Measurements from ENCODE around the gene SLMAP. TPM values are rescaled to one million over a fixed set of nuclear protein-coding genes. Genes with fewer than 3 reads are reported as not detected.
A peak's percentile ranks its signal among the peaks of the same experiment; 100 is the strongest.

The SLMAP gene
- total and polyA plus RNA-seq, 7 experiments from 2014 or later, result 20.2 to 77.1 (median 63.4) TPM

DNA sequence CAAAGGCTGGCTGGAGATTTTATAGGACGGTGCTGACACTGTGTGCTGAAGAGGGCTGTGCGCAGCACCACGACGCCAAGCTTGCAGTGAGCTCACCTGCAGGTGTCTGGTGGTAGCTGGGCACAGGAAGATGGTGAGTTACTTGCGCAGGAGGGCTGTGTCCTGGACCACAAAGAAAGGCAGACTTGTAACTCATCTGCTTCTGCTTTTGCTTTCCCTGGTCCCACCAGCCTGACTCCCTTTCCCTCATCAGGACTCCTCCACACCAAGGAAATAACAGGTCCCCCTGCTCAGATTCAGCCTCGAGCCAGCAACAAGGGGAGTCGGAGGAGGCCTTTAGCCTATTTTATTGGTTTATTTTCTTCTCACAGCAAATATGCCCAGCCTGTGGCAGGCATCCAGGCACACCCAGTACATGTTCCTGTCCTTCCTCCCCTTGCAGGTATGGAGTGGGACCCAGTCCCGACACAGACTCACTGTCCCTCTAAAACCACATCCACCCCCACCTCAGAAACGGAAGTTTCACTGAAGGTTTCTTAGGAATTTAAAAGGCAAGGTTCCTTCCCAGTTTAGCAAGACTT is 216.5 kb downstream of the SLMAP start:
- Histone ChIP-seq H3K27ac (ENCODE audit: low read depth, low read length) (no peak overlapping the region), H3K27me3 (ENCODE audit: control insufficient read depth in 2 of 2, insufficient read depth in 2 of 2, low read length in 2 of 2) (no peaks in the 10 kb centered on the region), H3K36me3 (ENCODE audit: control insufficient read depth in 2 of 3, insufficient read depth in 3 of 3, low read length in 3 of 3) (no peaks in the 10 kb centered on the region), H3K4me3 (ENCODE audit: low read length) (no peak overlapping the region), H3K9me3 (ENCODE audit: control insufficient read depth in 2 of 3, low read length in 3 of 3) (peaks cover 0 to 3% (median 0%) of the 10 kb centered on the region in 3 experiments), H3K4me1 (ENCODE audit: control insufficient read depth in 2 of 2, insufficient read depth in 2 of 2, low read length in 2 of 2) (peaks cover 0 to 10% of the 10 kb centered on the region in 2 donors)
- H3K27ac Mint-ChIP-seq, result peak overlapping the region in 2 of 9 donors; percentile 14 to 63
- DNase-seq (no peak), ATAC-seq (peak; percentile 32)
- no peaks in the 10 kb centered on the region for H3K36me3 Mint-ChIP-seq
- H3K9me3 Mint-ChIP-seq, result peaks cover 0 to 3% (median 0%) of the 10 kb centered on the region in 11 donors
- H3K4me1 Mint-ChIP-seq, result peaks cover 0 to 29% (median 9%) of the 10 kb centered on the region in 7 donors
- H3K27me3 Mint-ChIP-seq, result no peaks in the 10 kb centered on the region
- no peak overlapping the region for H3K4me3 Mint-ChIP-seq
- ChIA-PET CTCF (no interaction called here), POLR2A (no interaction called here)
- intact Hi-C loops (cut with micrococcal nuclease), result no loop called here

DNA sequence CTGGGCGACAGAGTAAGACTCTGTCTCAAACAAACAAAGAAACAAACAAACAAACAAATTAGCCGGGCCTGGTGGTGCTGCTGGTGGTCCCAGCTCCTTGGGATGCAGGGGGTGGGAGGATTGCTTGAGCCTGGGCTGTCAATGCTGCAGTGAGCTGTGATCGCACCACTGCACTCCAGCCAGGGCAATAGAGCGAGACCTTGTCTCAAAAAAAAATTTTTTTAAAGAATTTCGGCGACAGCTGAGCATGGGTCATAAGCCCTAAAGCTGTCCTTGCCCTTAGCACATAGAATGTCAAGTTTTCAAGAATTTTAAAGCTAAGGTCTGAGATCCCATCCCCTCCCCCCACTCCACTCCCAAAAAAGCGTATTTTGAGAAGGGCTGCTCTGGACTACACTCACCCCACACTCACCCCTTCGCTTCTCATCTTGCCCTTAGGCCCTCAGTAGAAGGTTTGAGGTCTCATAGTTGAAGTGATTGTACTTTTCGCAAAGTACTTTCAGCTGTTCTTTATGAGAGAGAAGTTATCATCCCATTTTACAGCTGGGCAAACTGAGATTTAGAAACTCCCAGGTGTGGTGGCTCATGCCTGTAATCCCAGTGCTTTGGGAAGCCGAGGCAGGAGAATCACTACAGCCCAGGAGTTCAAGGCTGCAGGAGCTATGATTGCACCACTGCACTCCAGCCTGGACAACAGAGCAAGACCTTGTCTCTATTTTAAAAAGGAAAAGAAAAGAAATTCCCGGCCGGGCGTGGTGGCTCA is 217.8 kb downstream of the SLMAP start:
- Histone ChIP-seq H3K9me3 (ENCODE audit: control insufficient read depth in 2 of 3, low read length in 3 of 3) (no peaks in the 10 kb centered on the region), H3K4me1 (ENCODE audit: control insufficient read depth in 2 of 2, insufficient read depth in 2 of 2, low read length in 2 of 2) (no peaks in the 10 kb centered on the region), H3K27ac (ENCODE audit: low read depth, low read length) (no peak overlapping the region), H3K27me3 (ENCODE audit: control insufficient read depth in 2 of 2, insufficient read depth in 2 of 2, low read length in 2 of 2) (no peaks in the 10 kb centered on the region), H3K36me3 (ENCODE audit: control insufficient read depth in 2 of 3, insufficient read depth in 3 of 3, low read length in 3 of 3) (no peaks in the 10 kb centered on the region), H3K4me3 (ENCODE audit: low read length) (no peak overlapping the region)
- H3K4me3 Mint-ChIP-seq, result no peak overlapping the region
- H3K27ac Mint-ChIP-seq, result no peak overlapping the region
- H3K9me3 Mint-ChIP-seq, result peaks cover 0 to 1% (median 0%) of the 10 kb centered on the region in 11 donors
- ChIA-PET CTCF (no interaction called here), POLR2A (no interaction called here)
- peaks cover 0 to 21% (median 14%) of the 10 kb centered on the region in 7 donors for H3K4me1 Mint-ChIP-seq
- no peak for DNase-seq
- intact Hi-C loops (cut with micrococcal nuclease), result no loop called here
- ATAC-seq, result no peak
- no peaks in the 10 kb centered on the region for H3K27me3 Mint-ChIP-seq
- no peaks in the 10 kb centered on the region for H3K36me3 Mint-ChIP-seq

DNA sequence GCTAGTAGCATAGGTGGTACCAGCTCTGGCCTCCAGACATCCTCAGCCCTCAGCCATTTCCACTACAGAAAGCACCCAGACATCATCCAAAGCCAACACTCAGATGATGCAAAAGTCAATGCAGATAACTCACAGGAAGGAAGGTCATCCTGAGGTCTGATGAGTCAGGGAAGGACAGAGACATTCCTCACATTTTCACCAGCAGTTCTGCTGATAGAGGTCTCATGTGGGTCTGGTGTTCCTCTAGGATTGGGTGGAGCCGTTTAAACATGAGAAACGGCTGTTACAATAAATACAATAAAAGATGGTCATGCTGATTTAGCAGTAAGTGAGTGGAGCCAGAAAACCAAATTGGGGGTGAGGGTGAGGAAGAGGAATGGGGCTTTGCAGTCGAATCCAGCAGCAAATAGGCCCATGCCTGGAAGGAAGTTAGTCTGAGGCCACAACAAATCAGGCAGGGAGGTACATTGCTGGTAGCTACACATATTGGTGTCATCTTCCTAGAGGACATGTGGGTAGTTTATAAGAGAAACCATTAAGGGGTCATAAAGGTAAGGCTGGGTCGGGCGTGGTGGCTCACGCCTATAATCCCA is 218.8 kb downstream of the SLMAP start:
- Mint-ChIP-seq H3K36me3 (no peaks in the 10 kb centered on the region), H3K27me3 (no peaks in the 10 kb centered on the region), H3K9me3 (peaks cover 0 to 1% (median 0%) of the 10 kb centered on the region in 11 donors), H3K27ac (peak overlapping the region in 4 of 9 donors; percentile 13 to 60 (median 36)), H3K4me1 (peaks cover 0 to 20% (median 14%) of the 10 kb centered on the region in 7 donors), H3K4me3 (no peak overlapping the region)
- ATAC-seq, result peak; percentile 71
- Histone ChIP-seq H3K36me3 (ENCODE audit: control insufficient read depth in 2 of 3, insufficient read depth in 3 of 3, low read length in 3 of 3) (no peaks in the 10 kb centered on the region), H3K27ac (ENCODE audit: low read depth, low read length) (no peak overlapping the region), H3K9me3 (ENCODE audit: control insufficient read depth in 2 of 3, low read length in 3 of 3) (no peaks in the 10 kb centered on the region), H3K4me3 (ENCODE audit: low read length) (no peak overlapping the region), H3K27me3 (ENCODE audit: control insufficient read depth in 2 of 2, insufficient read depth in 2 of 2, low read length in 2 of 2) (no peaks in the 10 kb centered on the region), H3K4me1 (ENCODE audit: control insufficient read depth in 2 of 2, insufficient read depth in 2 of 2, low read length in 2 of 2) (no peaks in the 10 kb centered on the region)
- ChIA-PET POLR2A (no interaction called here), CTCF (interaction anchor here (0.6 kb wide), 1 partner anchor 431 kb away, joined by 3 read pairs; no protein-coding TSS in a partner anchor)
- intact Hi-C loops (cut with micrococcal nuclease), result no loop called here
- DNase-seq, result no peak

DNA sequence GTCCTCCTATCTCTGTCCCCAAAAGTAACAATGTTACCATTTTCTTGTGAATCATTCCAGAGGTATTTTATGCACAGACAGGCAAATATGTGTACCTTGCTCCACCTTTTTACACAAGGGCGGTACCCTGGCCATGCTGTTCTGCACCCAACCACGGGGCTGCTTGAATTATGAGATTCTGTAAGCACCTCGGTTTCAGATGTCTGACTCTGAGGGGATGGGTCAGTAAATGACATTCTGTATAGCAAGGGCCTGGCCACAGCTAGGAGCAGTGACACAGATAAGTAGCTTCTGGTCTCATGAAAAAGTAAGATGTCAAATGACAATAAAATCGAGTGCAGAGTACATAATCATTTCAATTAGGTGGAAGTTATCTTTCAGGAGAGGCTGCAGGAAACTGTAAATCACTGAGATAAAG is 221.7 kb downstream of the SLMAP start:
- intact Hi-C loops (cut with micrococcal nuclease), result no loop called here
- peaks cover 5 to 19% (median 10%) of the 10 kb centered on the region in 7 donors for H3K4me1 Mint-ChIP-seq
- H3K27ac ChIP-seq (ENCODE audit: low read depth, low read length), result no peak overlapping the region
- ChIA-PET POLR2A (no interaction called here), CTCF (interaction anchor here (0.6 kb wide), 1 partner anchor 1538 kb away, joined by 3 read pairs; no protein-coding TSS in a partner anchor)
- DNase-seq (no peak), ATAC-seq (no peak)
- H3K27me3 ChIP-seq (ENCODE audit: control insufficient read depth in 2 of 2, insufficient read depth in 2 of 2, low read length in 2 of 2), result no peaks in the 10 kb centered on the region
- H3K36me3 ChIP-seq (ENCODE audit: control insufficient read depth in 2 of 3, insufficient read depth in 3 of 3, low read length in 3 of 3), result no peaks in the 10 kb centered on the region
- H3K27me3 Mint-ChIP-seq, result no peaks in the 10 kb centered on the region
- H3K4me3 ChIP-seq (ENCODE audit: low read length), result no peak overlapping the region
- no peaks in the 10 kb centered on the region for H3K4me1 ChIP-seq (ENCODE audit: control insufficient read depth in 2 of 2, insufficient read depth in 2 of 2, low read length in 2 of 2)
- no peak overlapping the region for H3K4me3 Mint-ChIP-seq
- peaks cover 0 to 2% (median 0%) of the 10 kb centered on the region in 5 donors for H3K36me3 Mint-ChIP-seq
- no peaks in the 10 kb centered on the region for H3K9me3 Mint-ChIP-seq
- peak overlapping the region in 1 of 9 donors; percentile 6 for H3K27ac Mint-ChIP-seq
- no peaks in the 10 kb centered on the region for H3K9me3 ChIP-seq (ENCODE audit: control insufficient read depth in 2 of 3, low read length in 3 of 3)

DNA sequence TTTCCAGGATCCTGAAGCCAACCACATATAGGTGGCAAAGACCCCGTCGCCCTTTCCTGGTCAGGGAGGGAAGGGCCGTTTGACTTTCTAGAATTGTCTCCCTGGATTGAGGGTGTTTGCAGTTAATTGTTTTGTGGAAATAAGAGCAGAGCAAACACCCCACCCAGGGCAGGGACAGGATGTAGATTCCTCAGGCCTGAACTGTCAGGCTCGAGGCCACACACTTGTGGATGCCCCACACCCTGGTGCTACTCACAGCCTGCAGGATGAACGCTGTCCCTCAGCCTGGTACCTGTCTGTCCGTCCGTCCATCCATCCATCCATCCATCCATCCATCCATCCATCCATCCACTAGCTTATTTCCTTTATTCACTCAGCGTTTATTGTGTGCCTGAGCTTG is 222.2 kb downstream of the SLMAP start:
- H3K4me1 ChIP-seq (ENCODE audit: control insufficient read depth in 2 of 2, insufficient read depth in 2 of 2, low read length in 2 of 2), result peaks cover 2% of the 10 kb centered on the region in 2 donors
- no peak for DNase-seq
- Mint-ChIP-seq H3K27me3 (no peaks in the 10 kb centered on the region), H3K27ac (peak overlapping the region in 1 of 9 donors; percentile 31), H3K4me3 (no peak overlapping the region), H3K4me1 (peaks cover 10 to 22% (median 12%) of the 10 kb centered on the region in 7 donors), H3K9me3 (no peaks in the 10 kb centered on the region), H3K36me3 (peaks cover 0 to 3% (median 0%) of the 10 kb centered on the region in 5 donors)
- POLR2A ChIA-PET, result no interaction called here
- no peaks in the 10 kb centered on the region for H3K9me3 ChIP-seq (ENCODE audit: control insufficient read depth in 2 of 3, low read length in 3 of 3)
- intact Hi-C loops (cut with micrococcal nuclease), result no loop called here
- no peak overlapping the region for H3K27ac ChIP-seq (ENCODE audit: low read depth, low read length)
- H3K27me3 ChIP-seq (ENCODE audit: control insufficient read depth in 2 of 2, insufficient read depth in 2 of 2, low read length in 2 of 2), result no peaks in the 10 kb centered on the region
- no peak for ATAC-seq
- CTCF ChIA-PET, result interaction anchor here (0.6 to 0.8 kb wide), 2 partner anchors 199 to 1538 kb away, joined by 3 read pairs; no protein-coding TSS in a partner anchor
- H3K4me3 ChIP-seq (ENCODE audit: low read length), result no peak overlapping the region
- H3K36me3 ChIP-seq (ENCODE audit: control insufficient read depth in 2 of 3, insufficient read depth in 3 of 3, low read length in 3 of 3), result no peaks in the 10 kb centered on the region

Measured in naive thymus-derived CD4-positive, alpha-beta T cell (primary cell).